Progenitor cell of endocrine pancreas (in vitro differentiated cells): Measurements from ENCODE around the gene PDZD8. TPM values are rescaled to one million over a fixed set of nuclear protein-coding genes. Genes with fewer than 3 reads are reported as not detected.
"Not testable (repeated sequence)": the region's sequence is repeated elsewhere in the genome, so short reads cannot be mapped to it uniquely, and the experiment has no call there.

Experiments used
- DNase-seq: peaks from one replicate; pipeline ENCODE4 v3.0.0; 2021; ENCODE audit warnings: low spot score; ENCODE audit not compliant: unreplicated experiment
- H3K27ac Mint-ChIP-seq: 2 replicates; pipeline ENCODE4 v1.8.0; 2021; ENCODE audit warnings: mild to moderate bottlenecking, moderate library complexity, mixed read lengths
- H3K27me3 Mint-ChIP-seq: 2 replicates; pipeline ENCODE4 v1.8.0; 2021; ENCODE audit warnings: mixed read lengths
- H3K36me3 Mint-ChIP-seq: 2 replicates; pipeline ENCODE4 v1.8.0; 2022; ENCODE audit warnings: mixed read lengths; ENCODE audit not compliant: insufficient read depth
- H3K4me1 Mint-ChIP-seq: 2 replicates; pipeline ENCODE4 v1.8.0; 2021; ENCODE audit warnings: low read depth, mixed read lengths
- H3K4me3 Mint-ChIP-seq: 2 replicates; pipeline ENCODE4 v1.8.0; 2021; ENCODE audit warnings: low read depth, mild to moderate bottlenecking, moderate library complexity, mixed read lengths
- H3K9me3 Mint-ChIP-seq: 2 replicates; pipeline ENCODE4 v1.8.0; 2021; ENCODE audit warnings: low read depth, mixed read lengths
- CTCF ChIP-seq: fragments of 200-600 bp; sonication (generic); IDR thresholded peaks from one replicate; pipeline ENCODE4 v1.5.0; 2021; ENCODE audit warnings: antibody characterized with exemption, mild to moderate bottlenecking; ENCODE audit not compliant: unreplicated experiment
- total RNA-seq: library from RNA; stranded (reverse); gene quantifications from 2 replicates; pipeline ENCODE4 v1.2.1, GENCODE V29; 2021

Gene PDZD8
- total RNA-seq, 1 donor from 2014 or later = 28.6 TPM

GRCh38 chr10:117239051-117239450 lies 136.2 kb downstream of the PDZD8 start:
- no peak overlapping the region for H3K27ac Mint-ChIP-seq
- peaks cover 77% of the 10 kb centered on the region for H3K27me3 Mint-ChIP-seq
- H3K36me3 Mint-ChIP-seq = no peaks in the 10 kb centered on the region
- no peak for DNase-seq
- H3K4me1 Mint-ChIP-seq = no peaks in the 10 kb centered on the region
- H3K4me3 Mint-ChIP-seq = no peak overlapping the region
- TF ChIP-seq CTCF = no peak
- H3K9me3 Mint-ChIP-seq = no peaks in the 10 kb centered on the region

DNA sequence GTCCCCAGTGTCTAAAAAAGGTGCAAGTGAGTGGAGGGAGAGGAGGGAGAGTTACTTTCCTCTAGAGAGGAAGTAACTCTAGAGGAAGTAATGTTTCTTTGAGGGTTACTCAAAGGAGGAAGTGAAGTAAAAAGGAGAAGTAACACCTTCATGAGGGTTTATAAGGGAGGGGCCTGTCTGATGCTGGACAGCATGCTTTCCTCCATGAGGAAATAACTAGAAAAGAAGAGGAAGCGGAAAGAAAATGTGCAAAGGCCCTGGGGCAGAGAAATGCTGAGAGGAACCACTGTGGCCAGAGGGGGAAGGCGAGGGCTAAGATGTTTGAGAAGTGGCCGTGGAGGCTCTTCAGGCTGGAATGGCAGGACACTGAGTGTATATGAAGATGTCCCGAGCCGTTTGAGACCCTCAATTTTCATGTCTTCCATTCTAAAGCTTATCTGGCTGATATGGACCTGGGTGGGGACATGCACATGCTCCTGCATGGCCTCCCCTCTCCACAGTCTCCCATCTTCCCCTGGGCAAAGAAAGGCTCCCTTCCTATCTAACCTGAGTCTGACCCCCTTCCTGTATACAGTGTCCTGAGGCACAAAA lies 137.7 kb downstream of the PDZD8 start:
- Mint-ChIP-seq H3K36me3 (no peaks in the 10 kb centered on the region), H3K27ac (no peak overlapping the region), H3K27me3 (peaks cover 73% of the 10 kb centered on the region), H3K4me1 (no peaks in the 10 kb centered on the region), H3K9me3 (no peaks in the 10 kb centered on the region), H3K4me3 (no peak overlapping the region)
- TF ChIP-seq CTCF = no peak
- no peak for DNase-seq

- not testable (repeated sequence) for H3K9me3 Mint-ChIP-seq, H3K4me3 Mint-ChIP-seq, H3K36me3 Mint-ChIP-seq, DNase-seq, H3K27ac Mint-ChIP-seq, H3K4me1 Mint-ChIP-seq
- H3K27me3 Mint-ChIP-seq = peaks cover 79% of the 10 kb centered on the region
Measured at GRCh38 chr10:117230107-117230506, 145.1 kb downstream of the PDZD8 start.

- no peak for DNase-seq
- peaks cover 64% of the 10 kb centered on the region for H3K27me3 Mint-ChIP-seq
- no peak overlapping the region for H3K4me3 Mint-ChIP-seq
- no peak overlapping the region for H3K27ac Mint-ChIP-seq
- no peaks in the 10 kb centered on the region for H3K4me1 Mint-ChIP-seq
- peaks cover 7% of the 10 kb centered on the region for H3K9me3 Mint-ChIP-seq
- H3K36me3 Mint-ChIP-seq = no peaks in the 10 kb centered on the region
- no peak for TF ChIP-seq CTCF
Measured at GRCh38 chr10:117228210-117228609, 147.0 kb downstream of the PDZD8 start.

Other genes starting within 250 kb of the PDZD8 start
- gene VAX1, start 237.2 kb downstream of the PDZD8 start, total RNA-seq = not detected in 2 replicates
- gene KCNK18, start 178.0 kb downstream of the PDZD8 start, total RNA-seq = not detected in 2 replicates
- 0.17 and 0.20 TPM in 2 replicates for gene SLC18A2, start 134.3 kb downstream of the PDZD8 start, total RNA-seq
- gene EMX2, start 167.3 kb upstream of the PDZD8 start, total RNA-seq = 0.89 TPM in 1 of 2 replicates, not detected in the other